ENCODE data around the gene TRAF2. TPM values are rescaled to one million over a fixed set of nuclear protein-coding genes. Genes with fewer than 3 reads are reported as not detected.

Gene TRAF2
- total and polyA plus RNA-seq, 9 of the 15 experiments (the other 6 are each of a cell fraction or from before 2014, with no cell fraction given) = 0.24 to 45.2 (median 18.0) TPM

GRCh38 chr9:136849038-136849959 is 37.0 kb upstream of the TRAF2 start, which contains the start of gene PHPT1:
TSS of gene PHPT1 (plus strand) at chr9:136849409. CDS start at chr9:136849431, 22 bp downstream.
- peaks cover 9 to 84% of the 10 kb centered on the region in 2 experiments; a peak in 4 of 5 replicates for H3K4me1 ChIP-seq (replicated peaks in 1 of 2; ENCODE audit: control insufficient read depth in 2 of 2, insufficient read depth in 2 of 2, low read length in 2 of 2)
- no peaks in the 10 kb centered on the region for H3K9me3 ChIP-seq (replicated peaks; ENCODE audit: control insufficient read depth, insufficient read depth, low read depth, low read length)
- FAIRE-seq (peak; percentile 100), ATAC-seq (peak; percentile 84), DNase-seq (ENCODE audit: extremely low read depth in 1 of 4, low spot score in 3 of 4) (peak; percentile 94 to 99 (median 97))
- peak within 1 kb of the TSS; percentile 92 to 97 for H3K9ac ChIP-seq (ENCODE audit: insufficient read depth in 1 of 2, low read depth in 2 of 2, low read length in 2 of 2)
- H3K36me3 ChIP-seq (ENCODE audit: control insufficient read depth, insufficient read depth, low read length) = peaks cover 29% of the 10 kb centered on the region; the same call in 1 of the 3 replicates
- whole genome bisulfite sequencing (ENCODE audit: insufficient coverage, low coverage, missing lambda C conversion rate) = under 1% methylated on average over 52 of the region's 77 CpGs
- H3K4me2 ChIP-seq (ENCODE audit: insufficient read depth, low read length) = peak within 1 kb of the TSS; percentile 97
- no peaks in the 10 kb centered on the region for H3K9me1 ChIP-seq (ENCODE audit: control insufficient read depth, insufficient read depth, low read length)
- intact Hi-C loops (cut with micrococcal nuclease) = loop anchor here (1.0 to 5.0 kb wide), 3 partner anchors 37 to 93 kb away; partner anchors contain the start of genes FBXW5, TMEM141 and TRAF2
- in situ Hi-C loops (cut with MboI) = no loop called here
- H3K79me2 ChIP-seq (ENCODE audit: control insufficient read depth, insufficient read depth, low read length) = peaks cover 27% of the 10 kb centered on the region
- peak within 1 kb of the TSS; percentile 98 for H2AFZ ChIP-seq (ENCODE audit: low read depth, low read length)
- peak within 1 kb of the TSS; percentile 89 for H3K27ac ChIP-seq (ENCODE audit: extremely low read depth, low read depth, low read length)
- H3K27me3 ChIP-seq (ENCODE audit: control insufficient read depth in 2 of 2, insufficient read depth in 2 of 2, low read length in 2 of 2) = no peaks in the 10 kb centered on the region
- H4K20me1 ChIP-seq (replicated peaks; ENCODE audit: control insufficient read depth, insufficient read depth, low read length) = 0 out of 2 replicates have a peak, but pooled peaks cover 5% of the 10 kb centered on the region
- H3K4me3 ChIP-seq = peak within 1 kb of the TSS; percentile 95
- CTCF ChIA-PET (ENCODE audit: low intra/inter-chr PET ratio) = interaction anchor here (0.6 kb wide), 1 partner anchor 37 kb away, joined by 3 read pairs; the partner anchor contains the start of gene TRAF2
- no TSS peak for BruUV-seq (replicated peaks)
- POLR2A ChIA-PET = interaction anchor here (1.2 to 1.3 kb wide), 2 partner anchors 9 to 17 kb away, joined by 4 read pairs; partner anchors contain the start of gene EDF1
- TF ChIP-seq POLR2AphosphoS2 (IDR thresholded peaks at IDR 0.05; ENCODE audit: low read length) (peak; percentile 94), NKRF (IDR thresholded peaks at IDR 0.05; ENCODE audit: borderline replicate concordance) (peak; percentile 69; the same call in 1 of the 2 replicates), TAF1 (IDR thresholded peaks at IDR 0.05; ENCODE audit: control insufficient read depth, extremely low read depth, insufficient read depth, low read length, severe bottlenecking) (peak; percentile 51), ZFP1 (CRISPR knock-in tag; IDR thresholded peaks at IDR 0.05) (0 out of 2 replicates have a peak, but pooled peaks have one; percentile 40), HES1 (IDR thresholded peaks at IDR 0.05; ENCODE audit: low read depth) (0 out of 2 replicates have a peak, but pooled peaks have one; percentile 8), ZBTB11 (CRISPR knock-in tag; IDR thresholded peaks at IDR 0.05) (peak in 1 of 3 experiments; percentile 55; a peak in 1 of 6 replicates), ZFX (CRISPR knock-in tag; IDR thresholded peaks at IDR 0.05) (peak; percentile 6), SP1 (CRISPR knock-in tag; IDR thresholded peaks at IDR 0.05) (peak; percentile 87), EGR1 (conservative IDR thresholded peaks at IDR 0.05) (peak; percentile 79), C11orf30 (IDR thresholded peaks at IDR 0.05; ENCODE audit: low read depth) (peak; percentile 78), ZBTB17 (CRISPR knock-in tag; IDR thresholded peaks at IDR 0.05) (peak; percentile 79)
